Transverse colon (tissue), 4 donors: ENCODE data around the gene CRYZ.
"Not testable (repeated sequence)": the region's sequence is repeated elsewhere in the genome, so short reads cannot be mapped to it uniquely, and the experiment has no call there.

Experiments used
- EP300 ChIP-seq: sonication (generic); formaldehyde crosslinking; IDR thresholded peaks from one replicate; pipeline ENCODE4 v1.6.1; 2017; ENCODE audit warnings: antibody characterized with exemption, low read depth
- POLR2A ChIP-seq: fragments of 450-650 bp; IDR thresholded peaks from one replicate; pipeline ENCODE4 v1.6.1; 2016; ENCODE audit warnings: antibody characterized with exemption, mild to moderate bottlenecking, moderate library complexity
- POLR2AphosphoS5 ChIP-seq, 3 donors: sonication (generic); formaldehyde crosslinking; IDR thresholded peaks; one replicate each; pipeline ENCODE4 v1.6.1; 2016; ENCODE audit warnings: antibody characterized with exemption in 3 of 3
- TF ChIP-seq, protein P1 (sequence below), 5 experiments: fragments of 200-600 bp in 3 of 5; fragments of 450-650 bp in 2 of 5; sonication (generic) in 3 of 5; IDR thresholded peaks; 1 replicate in 2 of 5; 2 replicates in 3 of 5; pipeline ENCODE4 v1.5.1; 2016 to 2017; ENCODE audit warnings: antibody characterized with exemption in 5 of 5, inconsistent platforms in 3 of 5, mild to moderate bottlenecking in 2 of 5, moderate library complexity in 1 of 5

DNA sequence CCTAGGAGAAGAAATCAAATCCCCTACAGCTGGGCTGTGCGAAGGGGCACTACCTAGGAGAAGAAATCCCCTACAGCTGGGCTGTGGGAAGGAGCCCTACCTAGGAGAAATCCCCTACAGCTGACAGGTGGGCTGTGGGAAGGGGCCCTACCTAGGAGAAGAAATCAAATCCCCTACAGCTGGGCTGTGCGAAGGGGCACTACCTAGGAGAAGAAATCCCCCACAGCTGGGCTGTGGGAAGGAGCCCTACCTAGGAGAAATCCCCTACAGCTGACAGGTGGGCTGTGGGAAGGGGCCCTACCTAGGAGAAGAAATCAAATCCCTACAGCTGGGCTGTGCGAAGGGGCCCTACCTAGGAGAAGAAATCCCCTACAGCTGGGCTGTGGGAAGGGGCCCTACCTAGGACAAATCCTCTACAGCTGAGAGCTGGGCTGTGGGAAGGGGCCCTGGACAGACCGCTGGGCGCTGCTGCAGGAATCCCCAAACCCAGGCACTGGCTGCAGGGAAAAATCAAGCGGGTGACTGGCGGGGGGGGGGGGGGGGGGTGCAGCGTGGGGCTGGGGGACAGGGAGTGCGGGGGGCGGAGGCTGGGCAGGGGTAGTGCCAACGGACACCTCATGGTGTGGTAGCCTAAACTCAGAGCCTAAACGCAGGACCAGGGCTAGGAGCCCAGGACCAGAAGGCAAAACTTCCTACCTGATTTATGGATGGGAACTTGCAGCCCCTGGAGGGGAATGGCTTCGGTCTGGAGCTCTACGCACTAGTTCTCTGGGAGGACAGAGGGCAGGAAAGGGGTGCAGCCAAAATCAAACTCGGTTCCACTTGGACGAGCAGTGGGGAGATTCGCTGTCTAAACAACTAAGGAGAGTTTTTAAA lies 541 bp downstream of the CRYZ start:
- TF ChIP-seq, protein P1, sequence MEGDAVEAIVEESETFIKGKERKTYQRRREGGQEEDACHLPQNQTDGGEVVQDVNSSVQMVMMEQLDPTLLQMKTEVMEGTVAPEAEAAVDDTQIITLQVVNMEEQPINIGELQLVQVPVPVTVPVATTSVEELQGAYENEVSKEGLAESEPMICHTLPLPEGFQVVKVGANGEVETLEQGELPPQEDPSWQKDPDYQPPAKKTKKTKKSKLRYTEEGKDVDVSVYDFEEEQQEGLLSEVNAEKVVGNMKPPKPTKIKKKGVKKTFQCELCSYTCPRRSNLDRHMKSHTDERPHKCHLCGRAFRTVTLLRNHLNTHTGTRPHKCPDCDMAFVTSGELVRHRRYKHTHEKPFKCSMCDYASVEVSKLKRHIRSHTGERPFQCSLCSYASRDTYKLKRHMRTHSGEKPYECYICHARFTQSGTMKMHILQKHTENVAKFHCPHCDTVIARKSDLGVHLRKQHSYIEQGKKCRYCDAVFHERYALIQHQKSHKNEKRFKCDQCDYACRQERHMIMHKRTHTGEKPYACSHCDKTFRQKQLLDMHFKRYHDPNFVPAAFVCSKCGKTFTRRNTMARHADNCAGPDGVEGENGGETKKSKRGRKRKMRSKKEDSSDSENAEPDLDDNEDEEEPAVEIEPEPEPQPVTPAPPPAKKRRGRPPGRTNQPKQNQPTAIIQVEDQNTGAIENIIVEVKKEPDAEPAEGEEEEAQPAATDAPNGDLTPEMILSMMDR (IDR thresholded peaks at IDR 0.05), result not testable (repeated sequence)
- not testable (repeated sequence) for TF ChIP-seq POLR2A; EP300; POLR2AphosphoS5 (IDR thresholded peaks at IDR 0.05)
